DOHH2 (cell line): ENCODE measurements around the gene SLC27A4.

ENCODE experiments used
- H3F3A ChIP-seq: fragments of 200-600 bp; sonication (generic), shearing (Covaris generic); 2 replicates; pipeline ENCODE4 v1.6.0; 2016; ENCODE audit warnings: antibody characterized with exemption, mild to moderate bottlenecking; ENCODE audit not compliant: control insufficient read depth, insufficient read depth
- H3K27ac ChIP-seq: fragments of 200-600 bp; sonication (generic); 2 replicates; pipeline ENCODE4 v1.5.1; 2014; ENCODE audit warnings: low read depth, mild to moderate bottlenecking, low read length, moderate library complexity
- H3K27me3 ChIP-seq: fragments of 200-600 bp; sonication (generic); 2 replicates; pipeline ENCODE4 v1.6.1; 2014; ENCODE audit warnings: mild to moderate bottlenecking, low read length, mixed read lengths; ENCODE audit not compliant: control insufficient read depth
- H3K36me3 ChIP-seq: fragments of 200-600 bp; sonication (generic); 2 replicates; pipeline ENCODE4 v1.6.1; 2014; ENCODE audit warnings: mild to moderate bottlenecking, low read length, moderate library complexity, mixed read lengths; ENCODE audit not compliant: control insufficient read depth
- H3K4me1 ChIP-seq: fragments of 200-600 bp; sonication (generic); 2 replicates; pipeline ENCODE4 v1.6.1; 2014; ENCODE audit warnings: mild to moderate bottlenecking, low read length, mixed read lengths; ENCODE audit not compliant: control insufficient read depth
- H3K4me2 ChIP-seq: fragments of 200-600 bp; sonication (generic); 2 replicates; pipeline ENCODE4 v1.6.0; 2014; ENCODE audit warnings: mild to moderate bottlenecking, low read length, moderate library complexity
- H3K4me3 ChIP-seq: fragments of 200-600 bp; sonication (generic); 2 replicates; pipeline ENCODE4 v1.5.1; 2014; ENCODE audit warnings: mild to moderate bottlenecking, low read length, mixed read lengths
- H3K79me2 ChIP-seq: fragments of 200-600 bp; sonication (generic); 2 replicates; pipeline ENCODE4 v1.6.1; 2014; ENCODE audit warnings: mild to moderate bottlenecking, low read length, mixed read lengths; ENCODE audit not compliant: control insufficient read depth
- H3K9me2 ChIP-seq: fragments of 200-600 bp; sonication (generic); replicated peaks from 2 replicates; pipeline ENCODE4 v1.6.1; 2014; ENCODE audit warnings: mild to moderate bottlenecking, low read length, mixed read lengths; ENCODE audit not compliant: control insufficient read depth
- H3K9me3 ChIP-seq: fragments of 200-600 bp; sonication (generic); 2 replicates; pipeline ENCODE4 v1.6.1; 2014; ENCODE audit warnings: antibody characterized with exemption, low read length, mixed read lengths; ENCODE audit not compliant: control insufficient read depth, insufficient read depth
- H4K20me1 ChIP-seq: fragments of 200-600 bp; sonication (generic); 2 replicates; pipeline ENCODE4 v1.6.0; 2014; ENCODE audit warnings: low read depth, mild to moderate bottlenecking, antibody characterized with exemption, low read length, moderate library complexity; ENCODE audit not compliant: control insufficient read depth, insufficient read depth
- EZH2phosphoT487 ChIP-seq: fragments of 200-600 bp; sonication (generic); IDR thresholded peaks from 2 replicates; pipeline ENCODE4 v1.6.1; 2017; ENCODE audit warnings: borderline replicate concordance, mild to moderate bottlenecking, antibody characterized with exemption, low read length, moderate library complexity, mixed read lengths
- TF ChIP-seq, protein P1 (sequence below): fragments of 200-600 bp; sonication (generic); IDR thresholded peaks from one replicate; pipeline ENCODE4 v1.5.1; 2014; ENCODE audit warnings: antibody characterized with exemption, mild to moderate bottlenecking, low read depth, low read length; ENCODE audit not compliant: poor library complexity, severe bottlenecking

The SLC27A4 gene

DNA sequence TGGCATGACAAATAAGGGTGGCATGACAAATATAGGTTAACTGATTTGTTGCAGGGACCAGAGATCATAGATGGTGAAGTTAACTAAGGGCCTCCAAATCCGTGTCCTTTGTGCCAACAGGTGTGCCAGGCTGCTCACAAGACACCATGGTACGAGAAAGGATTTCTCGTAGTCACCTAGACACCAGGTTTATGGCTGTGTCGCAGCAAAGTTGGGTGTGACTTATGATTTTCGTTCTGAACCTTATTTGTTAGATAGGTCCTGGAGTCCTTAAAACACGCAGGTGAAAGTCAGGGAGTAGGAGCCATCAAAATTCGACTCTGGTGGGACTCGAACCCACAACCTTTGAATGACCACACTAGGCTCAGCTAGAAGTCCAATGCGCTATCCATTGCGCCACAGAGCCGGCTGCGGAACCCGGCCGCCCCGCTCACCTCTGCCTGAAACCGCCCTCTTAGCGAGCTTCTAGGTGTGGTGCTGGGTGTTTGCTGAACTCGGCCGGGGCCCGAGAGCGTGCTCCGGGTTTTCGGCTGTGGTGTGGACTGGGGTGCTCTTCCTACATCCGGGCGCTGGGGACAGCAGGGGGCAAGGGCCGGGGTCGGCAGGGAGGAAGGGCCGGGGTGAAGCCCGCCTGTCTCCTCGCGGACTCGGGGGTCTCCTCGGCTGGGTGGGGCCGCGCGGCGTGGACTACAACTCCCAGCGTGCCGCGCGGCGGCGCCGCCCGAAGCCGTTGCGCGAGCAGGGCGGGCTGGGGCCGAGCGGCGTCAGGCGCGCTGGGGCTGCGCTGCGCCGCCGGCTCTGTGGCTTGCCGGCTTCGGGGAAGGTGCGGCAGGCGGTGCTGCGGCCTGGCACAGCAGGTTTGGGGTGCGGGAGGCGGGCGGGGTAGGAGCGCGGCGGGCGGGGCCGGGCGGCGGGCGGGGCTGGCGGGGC is at the start of gene SLC27A4:
Gene SLC27A4, plus strand, starts transcription at position 767 of the 930 bp plus-strand sequence. CDS start 2,606 bp downstream, outside the sequence.
- Histone ChIP-seq H3K27me3 (no peaks in the 10 kb centered on the region), H3K4me3 (peak within 1 kb of the TSS; percentile 87), H3K79me2 (peaks cover 8% of the 10 kb centered on the region), H3K9me2 (no peaks in the 10 kb centered on the region), H3K4me2 (peak within 1 kb of the TSS; percentile 92), H4K20me1 (no peaks in the 10 kb centered on the region), H3F3A (peaks cover 5% of the 10 kb centered on the region; the same call in 1 of the 2 replicates), H3K9me3 (no peaks in the 10 kb centered on the region), H3K27ac (peak within 1 kb of the TSS; percentile 3; the same call in 1 of the 2 replicates), H3K4me1 (peaks cover 13% of the 10 kb centered on the region), H3K36me3 (peaks cover 24% of the 10 kb centered on the region)
- TF ChIP-seq, protein P1, sequence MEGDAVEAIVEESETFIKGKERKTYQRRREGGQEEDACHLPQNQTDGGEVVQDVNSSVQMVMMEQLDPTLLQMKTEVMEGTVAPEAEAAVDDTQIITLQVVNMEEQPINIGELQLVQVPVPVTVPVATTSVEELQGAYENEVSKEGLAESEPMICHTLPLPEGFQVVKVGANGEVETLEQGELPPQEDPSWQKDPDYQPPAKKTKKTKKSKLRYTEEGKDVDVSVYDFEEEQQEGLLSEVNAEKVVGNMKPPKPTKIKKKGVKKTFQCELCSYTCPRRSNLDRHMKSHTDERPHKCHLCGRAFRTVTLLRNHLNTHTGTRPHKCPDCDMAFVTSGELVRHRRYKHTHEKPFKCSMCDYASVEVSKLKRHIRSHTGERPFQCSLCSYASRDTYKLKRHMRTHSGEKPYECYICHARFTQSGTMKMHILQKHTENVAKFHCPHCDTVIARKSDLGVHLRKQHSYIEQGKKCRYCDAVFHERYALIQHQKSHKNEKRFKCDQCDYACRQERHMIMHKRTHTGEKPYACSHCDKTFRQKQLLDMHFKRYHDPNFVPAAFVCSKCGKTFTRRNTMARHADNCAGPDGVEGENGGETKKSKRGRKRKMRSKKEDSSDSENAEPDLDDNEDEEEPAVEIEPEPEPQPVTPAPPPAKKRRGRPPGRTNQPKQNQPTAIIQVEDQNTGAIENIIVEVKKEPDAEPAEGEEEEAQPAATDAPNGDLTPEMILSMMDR: no peak
- no peak for TF ChIP-seq EZH2phosphoT487

DNA sequence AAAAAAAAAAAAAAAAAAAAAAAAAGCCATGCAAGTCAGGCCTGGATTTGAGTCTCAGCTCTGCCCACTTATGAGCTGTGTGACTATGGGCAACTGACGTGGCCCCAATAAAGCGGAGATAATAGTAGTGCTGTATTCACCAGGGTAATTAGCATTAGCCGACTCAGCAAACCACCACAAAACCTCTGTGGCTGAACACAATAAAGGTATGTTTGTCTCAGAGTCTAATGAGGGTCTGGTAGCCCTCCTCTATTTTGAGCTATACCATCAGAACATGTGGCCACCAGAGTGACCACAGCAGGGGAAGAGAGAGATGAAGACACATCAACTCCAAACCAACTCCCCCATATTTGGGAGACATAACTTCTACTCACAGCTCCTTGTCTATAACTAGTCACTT is 48.3 kb upstream of the SLC27A4 start:
- no peaks in the 10 kb centered on the region for H4K20me1 ChIP-seq
- no peaks in the 10 kb centered on the region for H3K36me3 ChIP-seq
- no peaks in the 10 kb centered on the region for H3K79me2 ChIP-seq
- H3K27ac ChIP-seq: no peak overlapping the region
- no peaks in the 10 kb centered on the region for H3K9me2 ChIP-seq
- no peak for TF ChIP-seq EZH2phosphoT487
- TF ChIP-seq, protein P1: no peak
- no peaks in the 10 kb centered on the region for H3K4me1 ChIP-seq
- H3K4me2 ChIP-seq: no peak overlapping the region
- H3F3A ChIP-seq: no peaks in the 10 kb centered on the region
- H3K27me3 ChIP-seq: no peaks in the 10 kb centered on the region
- H3K9me3 ChIP-seq: no peaks in the 10 kb centered on the region
- no peak overlapping the region for H3K4me3 ChIP-seq

GRCh38 chr9:128293091-128293490 is 47.2 kb upstream of the SLC27A4 start:
- Histone ChIP-seq H3K4me3 (no peak overlapping the region), H3K36me3 (no peaks in the 10 kb centered on the region), H3K27me3 (no peaks in the 10 kb centered on the region), H3F3A (no peaks in the 10 kb centered on the region), H3K9me2 (no peaks in the 10 kb centered on the region), H3K9me3 (no peaks in the 10 kb centered on the region), H3K4me1 (no peaks in the 10 kb centered on the region), H3K4me2 (no peak overlapping the region), H3K27ac (no peak overlapping the region), H3K79me2 (no peaks in the 10 kb centered on the region), H4K20me1 (no peaks in the 10 kb centered on the region)
- TF ChIP-seq, protein P1: no peak
- TF ChIP-seq EZH2phosphoT487: no peak
